Measurements from ENCODE around the gene FGF12.

- TF ChIP-seq CTCF (IDR thresholded peaks at IDR 0.05) (no peak), EZH2phosphoT487 (IDR thresholded peaks at IDR 0.05) (no peak), EZH2 (IDR thresholded peaks at IDR 0.05) (no peak)
Measured at GRCh38 chr3:192299921-192300320, 427.4 kb downstream of the FGF12 start.
